ENCODE results near the gene PBXIP1.
A peak's percentile ranks its signal among the peaks of the same experiment; 100 is the strongest.

Gene PBXIP1

GRCh38 chr1:154970631-154971340, 14.9 kb upstream of the PBXIP1 start, which contains the start of gene SHC1:
SHC1 (minus strand) TSS chr1:154970747; CDS start chr1:154970526, 221 bp downstream.
- no peaks in the 10 kb centered on the region for H3K9me3 ChIP-seq
- TF ChIP-seq CTCF (IDR thresholded peaks at IDR 0.05; ENCODE audit: low read depth, low read length) = no peak
- H3K27me3 ChIP-seq = no peaks in the 10 kb centered on the region
- DNase-seq = peak; percentile 97
- H3K4me1 ChIP-seq = peaks cover 18% of the 10 kb centered on the region
- peak within 1 kb of the TSS; percentile 84 for H3K4me3 ChIP-seq (ENCODE audit: low read depth, low read length)
- peaks cover 27% of the 10 kb centered on the region for H3K36me3 ChIP-seq

GRCh38 chr1:154969860-154970452, 14.1 kb upstream of the PBXIP1 start:
- H3K27me3 ChIP-seq = no peaks in the 10 kb centered on the region
- no peaks in the 10 kb centered on the region for H3K9me3 ChIP-seq
- H3K36me3 ChIP-seq = peaks cover 36% of the 10 kb centered on the region
- H3K4me3 ChIP-seq (ENCODE audit: low read depth, low read length) = peak overlapping the region; percentile 84
- H3K4me1 ChIP-seq = peaks cover 18% of the 10 kb centered on the region
- DNase-seq = no peak
- TF ChIP-seq CTCF (IDR thresholded peaks at IDR 0.05; ENCODE audit: low read depth, low read length) = no peak

DNA sequence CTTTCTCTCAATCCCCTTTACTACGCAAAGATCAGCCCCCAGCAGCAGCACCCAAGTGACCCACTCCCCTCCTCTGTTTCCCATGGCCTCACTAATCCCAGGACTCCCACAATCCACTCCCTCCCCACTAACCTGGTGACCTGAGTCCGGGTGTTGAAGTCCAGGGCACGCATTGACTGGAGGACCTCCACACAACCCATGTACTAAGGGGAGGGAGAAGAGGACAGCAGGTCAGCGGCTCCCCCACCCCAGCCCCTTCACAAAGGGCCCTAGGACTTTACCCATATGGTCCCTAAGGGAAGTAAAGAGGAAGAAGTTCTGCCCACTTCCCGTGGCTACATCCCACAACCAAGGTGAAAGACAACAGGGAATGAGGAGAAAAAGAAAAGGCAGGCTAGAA, 13.3 kb upstream of the PBXIP1 start:
- Histone ChIP-seq H3K27me3 (no peaks in the 10 kb centered on the region), H3K36me3 (peaks cover 40% of the 10 kb centered on the region), H3K4me3 (ENCODE audit: low read depth, low read length) (peak overlapping the region; percentile 84), H3K4me1 (peaks cover 18% of the 10 kb centered on the region), H3K9me3 (no peaks in the 10 kb centered on the region)
- no peak for TF ChIP-seq CTCF (IDR thresholded peaks at IDR 0.05; ENCODE audit: low read depth, low read length)
- no peak for DNase-seq

DNA sequence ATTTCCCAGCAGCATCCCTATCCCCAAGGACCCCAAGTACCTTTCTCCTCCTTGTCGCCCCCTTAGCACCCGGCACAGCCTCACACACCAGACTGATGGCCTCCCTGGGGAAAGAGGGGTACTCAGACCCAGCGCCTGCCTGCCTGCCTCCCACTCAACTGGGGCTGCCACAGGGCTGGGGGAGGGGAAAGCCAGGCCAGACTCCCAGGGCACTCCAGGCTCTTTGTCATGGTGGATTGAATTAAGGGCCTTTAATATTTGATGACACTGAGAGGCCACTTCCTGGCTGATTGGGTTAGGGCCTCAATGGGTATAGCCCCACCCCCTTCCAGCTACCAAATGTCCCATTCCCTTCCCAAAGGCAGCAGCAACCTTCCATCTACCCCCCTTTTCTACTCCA, 12.8 kb upstream of the PBXIP1 start:
- DNase-seq = peak; percentile 80
- Histone ChIP-seq H3K9me3 (no peaks in the 10 kb centered on the region), H3K4me1 (peaks cover 18% of the 10 kb centered on the region), H3K27me3 (no peaks in the 10 kb centered on the region), H3K4me3 (ENCODE audit: low read depth, low read length) (peak overlapping the region; percentile 84), H3K36me3 (peaks cover 40% of the 10 kb centered on the region)
- no peak for TF ChIP-seq CTCF (IDR thresholded peaks at IDR 0.05; ENCODE audit: low read depth, low read length)

- TF ChIP-seq CTCF (IDR thresholded peaks at IDR 0.05; ENCODE audit: low read depth, low read length) = no peak
- Histone ChIP-seq H3K4me3 (ENCODE audit: low read depth, low read length) (no peak overlapping the region), H3K27me3 (no peaks in the 10 kb centered on the region), H3K36me3 (peaks cover 40% of the 10 kb centered on the region), H3K9me3 (no peaks in the 10 kb centered on the region), H3K4me1 (peaks cover 19% of the 10 kb centered on the region)
- DNase-seq = no peak
Observed at GRCh38 chr1:154967331-154967950, 11.5 kb upstream of the PBXIP1 start.

DNA sequence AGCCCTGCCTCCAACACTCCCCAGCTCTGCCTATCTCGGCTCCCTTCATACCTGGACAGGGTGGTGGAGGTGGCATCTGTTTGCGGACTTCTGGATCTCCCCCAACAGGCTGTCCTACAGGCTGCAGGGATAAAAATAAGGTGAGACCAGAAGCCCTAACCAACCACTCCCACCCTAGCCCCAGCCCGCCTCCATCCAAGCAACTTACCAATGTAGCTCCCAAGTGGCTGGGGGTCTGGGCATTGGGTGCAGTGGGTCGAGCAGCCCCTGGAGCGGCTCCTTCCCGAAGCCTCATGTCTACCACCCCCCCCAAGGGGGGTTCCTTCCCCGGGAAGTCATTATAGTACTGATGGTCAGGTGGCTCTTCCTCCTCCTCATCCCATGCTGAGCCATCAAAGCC, 10.2 kb upstream of the PBXIP1 start:
- Histone ChIP-seq H3K36me3 (peaks cover 40% of the 10 kb centered on the region), H3K4me3 (ENCODE audit: low read depth, low read length) (no peak overlapping the region), H3K9me3 (no peaks in the 10 kb centered on the region), H3K4me1 (peaks cover 13% of the 10 kb centered on the region), H3K27me3 (no peaks in the 10 kb centered on the region)
- TF ChIP-seq CTCF (IDR thresholded peaks at IDR 0.05; ENCODE audit: low read depth, low read length) = no peak
- DNase-seq = no peak

Measured in BE2C (cell line).